HEK293T (cell line): Measurements from ENCODE around the gene IL15RA.

Source experiments
- CTCF ChIA-PET: fragments of 350-600 bp; formaldehyde crosslinking; extraction: SDS; loops from one replicate; lab custom pipeline; 2021; ENCODE audit warnings: antibody characterized with exemption, inconsistent platforms; lab: Yijun Ruan, JAX
- POLR2A ChIA-PET: fragments of 350-600 bp; formaldehyde crosslinking; extraction: SDS; loops from one replicate; lab custom pipeline; 2020; ENCODE audit warnings: antibody characterized with exemption, inconsistent platforms; lab: Yijun Ruan, JAX
- DNase-seq: peaks from one replicate; pipeline ENCODE4 v3.0.0; 2012; ENCODE audit warnings: mixed read lengths; ENCODE audit errors: extremely low spot score
- ARNT ChIP-seq: fragments of 450-650 bp; IDR thresholded peaks from 2 replicates; pipeline ENCODE4 v1.6.1; 2017; ENCODE audit warnings: mild to moderate bottlenecking
- BHLHE40 ChIP-seq: fragments of 450-650 bp; IDR thresholded peaks from 2 replicates; pipeline ENCODE4 v1.6.1; 2016; ENCODE audit warnings: mild to moderate bottlenecking, moderate library complexity, borderline replicate concordance
- CTBP1 ChIP-seq: fragments of 450-650 bp; IDR thresholded peaks from 2 replicates; pipeline ENCODE4 v1.6.1; 2016; ENCODE audit warnings: borderline replicate concordance
- ELF4 ChIP-seq: fragments of 450-650 bp; IDR thresholded peaks from 2 replicates; pipeline ENCODE4 v1.6.1; 2017; ENCODE audit warnings: antibody characterized with exemption
- FOXA1 ChIP-seq: fragments of 450-650 bp; IDR thresholded peaks from 2 replicates; pipeline ENCODE4 v1.6.1; 2016; ENCODE audit warnings: mild to moderate bottlenecking
- FOXK2 ChIP-seq: fragments of 450-650 bp; IDR thresholded peaks from 2 replicates; pipeline ENCODE4 v1.6.1; 2016; ENCODE audit warnings: mild to moderate bottlenecking
- FOXM1 ChIP-seq: fragments of 450-650 bp; IDR thresholded peaks from 2 replicates; pipeline ENCODE4 v1.6.1; 2017; ENCODE audit warnings: mild to moderate bottlenecking, borderline replicate concordance
- HDGF ChIP-seq: fragments of 450-650 bp; IDR thresholded peaks from 2 replicates; pipeline ENCODE4 v1.6.1; 2017; ENCODE audit warnings: antibody characterized with exemption, borderline replicate concordance
- L3MBTL2 ChIP-seq: fragments of 450-650 bp; conservative IDR thresholded peaks from 2 replicates; pipeline ENCODE4 v1.6.1; 2016; ENCODE audit warnings: mild to moderate bottlenecking
- LEF1 ChIP-seq: fragments of 450-650 bp; IDR thresholded peaks from 2 replicates; pipeline ENCODE4 v1.6.1; 2017; ENCODE audit warnings: mild to moderate bottlenecking, borderline replicate concordance
- NFRKB ChIP-seq: fragments of 450-650 bp; IDR thresholded peaks from 2 replicates; pipeline ENCODE4 v1.6.1; 2016; ENCODE audit warnings: mild to moderate bottlenecking, moderate library complexity
- PKNOX1 ChIP-seq: fragments of 450-650 bp; IDR thresholded peaks from 2 replicates; pipeline ENCODE4 v1.6.1; 2016
- SP1 ChIP-seq: fragments of 450-650 bp; IDR thresholded peaks from 2 replicates; pipeline ENCODE4 v1.6.1; 2017
- SUZ12 ChIP-seq: fragments of 450-650 bp; IDR thresholded peaks from 2 replicates; pipeline ENCODE4 v1.6.1; 2016; ENCODE audit warnings: mild to moderate bottlenecking
- TARDBP ChIP-seq: fragments of 450-650 bp; IDR thresholded peaks from 2 replicates; pipeline ENCODE4 v1.6.1; 2016
- ZNF384 ChIP-seq: fragments of 450-650 bp; IDR thresholded peaks from 2 replicates; pipeline ENCODE4 v1.6.1; 2016

IL15RA gene

DNA sequence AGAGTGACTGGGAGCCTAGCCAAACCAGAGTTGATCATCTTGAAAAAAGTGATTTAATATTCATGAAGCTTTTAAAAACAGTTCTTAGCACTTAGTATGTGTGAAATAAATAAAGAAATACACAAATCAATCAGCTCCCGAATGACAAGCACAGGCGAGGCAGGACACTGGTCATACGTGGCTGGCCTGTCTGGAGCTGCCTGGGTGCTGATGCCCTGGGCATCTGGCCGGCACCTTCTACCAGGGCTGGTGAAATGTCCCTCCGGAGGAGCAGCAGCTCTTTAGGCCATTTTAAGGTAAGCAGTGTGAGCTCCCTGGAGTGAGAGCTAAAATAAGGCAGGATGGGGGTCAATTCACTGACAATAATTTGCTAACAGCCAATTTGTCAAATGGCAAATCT, 23.7 kb downstream of the IL15RA start:
- POLR2A ChIA-PET, result interaction anchor here (1.4 kb wide), 1 partner anchor 22 kb away, joined by 3 read pairs; no protein-coding TSS in a partner anchor
- no peak for DNase-seq
- TF ChIP-seq BHLHE40, result no peak
- TF ChIP-seq LEF1, result no peak
- TF ChIP-seq L3MBTL2, result no peak
- no peak for TF ChIP-seq ARNT
- no peak for TF ChIP-seq FOXA1
- no peak for TF ChIP-seq PKNOX1
- TF ChIP-seq CTBP1, result no peak
- TF ChIP-seq FOXK2, result no peak
- no peak for TF ChIP-seq FOXM1
- no peak for TF ChIP-seq ELF4
- TF ChIP-seq NFRKB, result no peak
- no peak for TF ChIP-seq SUZ12
- no peak for TF ChIP-seq SP1
- TF ChIP-seq ZNF384, result no peak
- TF ChIP-seq HDGF, result no peak
- no peak for TF ChIP-seq TARDBP
- CTCF ChIA-PET, result no interaction called here

GRCh38 chr10:5952731-5953385, 24.5 kb downstream of the IL15RA start:
- CTCF ChIA-PET, result no interaction called here
- no peak for DNase-seq
- POLR2A ChIA-PET, result interaction anchor here (0.6 kb wide), 1 partner anchor 70 kb away, joined by 3 read pairs; no protein-coding TSS in a partner anchor
- TF ChIP-seq FOXK2, result no peak
- no peak for TF ChIP-seq TARDBP
- TF ChIP-seq PKNOX1, result no peak
- no peak for TF ChIP-seq FOXA1
- TF ChIP-seq NFRKB, result no peak
- TF ChIP-seq FOXM1, result no peak
- no peak for TF ChIP-seq HDGF
- no peak for TF ChIP-seq ZNF384
- no peak for TF ChIP-seq BHLHE40
- TF ChIP-seq ARNT, result no peak
- no peak for TF ChIP-seq LEF1
- TF ChIP-seq L3MBTL2, result no peak
- TF ChIP-seq ELF4, result no peak

GRCh38 chr10:5951721-5952407, 25.5 kb downstream of the IL15RA start:
- no peak for DNase-seq
- ChIA-PET CTCF (interaction anchor here (1.1 kb wide), 1 partner anchor 450 kb away, joined by 5 read pairs; no protein-coding TSS in a partner anchor), POLR2A (no interaction called here)
- TF ChIP-seq CTBP1, result no peak
- no peak for TF ChIP-seq SUZ12
- TF ChIP-seq L3MBTL2, result no peak
- no peak for TF ChIP-seq ELF4
- TF ChIP-seq TARDBP, result no peak
- no peak for TF ChIP-seq HDGF
- no peak for TF ChIP-seq ARNT
- no peak for TF ChIP-seq FOXA1
- no peak for TF ChIP-seq PKNOX1
- TF ChIP-seq SP1, result no peak
- TF ChIP-seq FOXK2, result no peak
- no peak for TF ChIP-seq NFRKB
- TF ChIP-seq ZNF384, result no peak

GRCh38 chr10:5951167-5951711, 26.1 kb downstream of the IL15RA start:
- TF ChIP-seq LEF1 (no peak), SP1 (no peak), PKNOX1 (no peak), ARNT (no peak), ELF4 (no peak), L3MBTL2 (no peak)
- CTCF ChIA-PET, result interaction anchor here (1.1 kb wide), 1 partner anchor 451 kb away, joined by 5 read pairs; no protein-coding TSS in a partner anchor
- no peak for DNase-seq
- POLR2A ChIA-PET, result no interaction called here
